Right forelimb (tissue), 1 donor: Measurements from ENCODE around the gene SPATA22.
A peak's percentile ranks its signal among the peaks of the same experiment; 100 is the strongest.
"Not testable (repeated sequence)": the region's sequence is repeated elsewhere in the genome, so short reads cannot be mapped to it uniquely, and the experiment has no call there.

Experiments
- DNase-seq: peaks from one replicate; pipeline ENCODE4 v3.0.0-alpha.2; 2018

SPATA22 gene

DNA sequence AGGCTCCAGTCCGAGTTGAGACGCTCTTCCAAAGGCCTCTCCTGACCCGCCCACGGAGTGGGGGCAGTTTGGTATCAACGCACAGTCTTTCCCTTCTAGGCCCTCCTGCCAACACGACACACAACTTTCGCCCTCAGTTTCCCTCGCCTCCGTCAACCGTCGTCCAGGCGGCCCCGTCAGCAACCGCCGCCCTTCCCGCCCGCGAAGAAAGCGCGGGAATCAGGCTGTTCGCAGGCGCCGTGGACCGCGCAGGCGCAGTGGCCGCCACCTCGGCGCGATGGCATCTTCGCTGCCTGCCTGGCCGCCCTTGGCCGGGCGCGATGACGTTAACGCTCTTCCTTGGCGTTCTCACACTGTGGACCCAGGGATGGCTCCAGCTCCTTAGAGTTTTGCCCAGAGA, at the start of gene SPATA22:
Gene SPATA22 (minus strand): TSS at position 221 of the 400 bp plus-strand sequence. CDS start 2,494 bp downstream, outside the sequence.
- DNase-seq = no peak

GRCh38 chr17:3519472-3519871, 47.9 kb upstream of the SPATA22 start:
- not testable (repeated sequence) for DNase-seq

- DNase-seq = no peak
Measured at GRCh38 chr17:3514873-3515272, 43.3 kb upstream of the SPATA22 start.

- DNase-seq = not testable (repeated sequence)
Measured at GRCh38 chr17:3514167-3514566, 42.5 kb upstream of the SPATA22 start.

DNA sequence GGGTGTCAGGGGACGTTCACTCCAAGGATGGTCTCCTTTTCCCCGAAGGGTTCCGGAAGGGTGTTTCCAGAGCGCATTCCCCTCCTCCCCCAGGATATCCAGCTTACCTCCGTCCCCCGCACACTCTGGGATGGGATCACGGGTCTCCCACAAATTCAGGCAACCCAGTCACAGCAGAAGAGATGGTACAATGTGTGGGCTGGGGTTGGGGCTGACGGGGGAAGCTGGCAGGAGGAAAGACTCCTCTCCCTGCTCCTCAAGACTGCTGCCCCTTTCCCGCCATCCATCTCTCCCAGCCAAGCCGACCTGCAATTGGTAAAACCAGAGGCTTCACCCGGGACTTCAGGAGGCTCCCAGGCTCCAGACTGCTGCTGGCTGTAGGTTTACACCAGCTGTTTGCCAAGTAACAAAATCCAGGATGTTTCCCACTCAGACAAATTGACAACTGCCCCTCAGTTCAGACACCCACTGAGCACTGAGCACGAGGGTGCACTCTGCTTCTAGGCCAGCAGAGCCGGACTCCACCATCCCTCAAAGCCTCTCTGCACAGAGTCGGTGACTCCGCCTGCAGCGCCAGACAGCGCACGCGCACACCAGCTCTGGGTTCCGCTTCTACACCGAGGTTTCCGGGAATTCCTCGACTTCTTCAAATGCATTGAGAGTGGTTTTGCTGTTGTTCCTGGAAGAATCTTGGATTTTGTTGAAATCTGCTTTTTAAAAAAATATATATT, 41.9 kb upstream of the SPATA22 start:
- no peak for DNase-seq

DNA sequence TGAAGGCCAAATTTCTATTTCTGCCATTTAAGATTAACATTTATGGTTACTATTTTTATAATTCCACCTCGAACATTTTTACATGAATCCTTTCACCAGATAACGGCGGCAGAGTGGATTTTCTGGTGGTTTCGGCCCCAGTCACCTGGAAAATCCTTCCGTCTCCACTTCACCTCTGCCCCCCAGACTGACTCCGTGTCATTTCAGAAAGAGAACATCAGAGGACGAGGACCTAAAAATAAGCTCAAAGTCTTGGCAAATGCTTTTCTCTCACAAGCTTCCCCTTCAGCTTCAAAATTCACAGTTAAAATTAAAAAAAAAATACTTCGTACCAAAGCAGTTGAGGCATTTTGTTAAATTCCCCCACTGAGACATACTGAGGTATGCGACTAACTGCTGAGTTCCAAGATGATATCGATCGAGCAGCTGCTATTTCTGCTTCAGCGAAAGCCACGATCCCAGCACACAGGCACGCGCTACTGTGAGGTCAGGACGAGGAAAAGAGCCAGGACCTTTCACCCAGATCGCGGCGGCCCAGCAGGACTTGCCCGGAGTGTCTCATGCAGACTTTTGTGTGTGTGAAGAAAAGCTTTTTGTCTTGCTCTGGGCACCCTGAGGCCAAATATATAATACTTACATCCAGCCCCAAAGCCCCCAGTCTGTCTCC, 41.0 kb upstream of the SPATA22 start:
- peak; percentile 86 for DNase-seq

DNA sequence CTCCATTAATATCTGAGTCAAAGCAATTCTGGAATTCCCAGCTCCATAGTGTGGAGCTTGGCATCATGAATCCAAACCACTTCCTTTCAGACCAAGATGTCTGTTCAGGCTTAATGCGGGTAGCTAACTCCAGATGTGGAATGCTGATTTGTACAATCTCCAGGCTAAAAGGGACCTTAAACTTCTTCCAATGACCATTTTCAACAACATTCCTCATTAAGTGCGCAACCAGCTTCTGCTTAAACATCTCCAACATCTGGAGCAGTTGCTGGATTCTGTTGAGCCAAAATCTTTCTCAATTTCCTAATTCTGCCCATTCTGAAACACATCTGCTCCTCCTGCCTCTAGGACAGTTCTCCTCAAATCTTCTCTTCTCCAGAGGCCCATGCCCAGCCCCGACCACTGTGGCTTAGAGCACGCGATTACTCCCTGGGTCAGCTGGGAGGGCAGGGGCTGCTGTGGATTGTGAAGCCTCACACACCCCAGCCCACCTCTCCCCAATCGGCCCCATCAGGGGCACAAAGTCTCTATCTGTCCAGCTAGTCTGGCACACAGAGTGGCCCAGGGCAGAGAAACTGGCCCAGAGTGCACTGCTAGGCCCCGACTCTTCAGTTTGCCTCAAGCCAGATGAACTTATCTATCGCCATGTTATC, 40.4 kb upstream of the SPATA22 start:
- no peak for DNase-seq

GRCh38 chr17:3510090-3510489, 38.5 kb upstream of the SPATA22 start:
- no peak for DNase-seq

GRCh38 chr17:3507869-3508268, 36.2 kb upstream of the SPATA22 start:
- no peak for DNase-seq

DNA sequence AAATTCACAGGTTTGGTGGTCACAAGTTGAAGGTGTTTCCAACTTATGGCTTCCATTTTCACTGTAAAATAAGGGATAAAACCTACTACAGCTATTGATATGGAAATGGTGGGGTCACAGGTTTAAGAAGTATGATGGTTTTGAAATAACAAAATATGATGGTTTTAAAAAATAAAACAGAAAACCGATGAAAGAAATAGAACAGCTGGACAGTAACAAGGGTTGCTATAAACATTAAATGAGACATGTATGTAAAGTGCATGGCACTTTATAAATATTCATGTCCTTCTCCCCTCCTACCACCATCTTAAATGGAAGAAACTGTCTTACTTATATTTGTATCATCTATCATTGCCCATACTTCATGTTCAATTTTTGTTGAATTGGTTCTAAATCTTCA, 35.5 kb upstream of the SPATA22 start:
- DNase-seq = no peak

DNA sequence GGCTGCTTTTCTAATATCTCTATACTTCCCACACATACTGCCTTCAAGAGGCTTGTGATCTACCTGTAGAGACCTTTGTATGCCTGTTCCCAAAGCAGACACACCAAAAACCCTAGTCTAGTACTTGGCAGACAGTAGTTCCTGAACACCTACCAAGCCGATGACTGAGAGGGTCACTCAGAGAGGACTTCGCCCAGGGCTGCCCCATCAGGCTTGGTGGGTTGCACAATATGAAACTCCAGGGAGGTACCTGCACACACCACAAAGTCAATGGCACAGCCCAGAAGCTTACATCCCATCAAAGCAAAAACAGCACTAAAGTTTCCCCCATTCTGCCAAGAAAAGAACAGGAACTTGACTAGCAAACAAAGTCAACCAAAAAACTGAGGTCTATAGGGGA, 34.4 kb upstream of the SPATA22 start:
- DNase-seq = no peak

- no peak for DNase-seq
Measured at GRCh38 chr17:3505008-3505407, 33.4 kb upstream of the SPATA22 start.

GRCh38 chr17:3503285-3503684, 31.7 kb upstream of the SPATA22 start:
- DNase-seq = no peak

- DNase-seq = no peak
Measured at GRCh38 chr17:3502466-3502865, 30.8 kb upstream of the SPATA22 start.

DNA sequence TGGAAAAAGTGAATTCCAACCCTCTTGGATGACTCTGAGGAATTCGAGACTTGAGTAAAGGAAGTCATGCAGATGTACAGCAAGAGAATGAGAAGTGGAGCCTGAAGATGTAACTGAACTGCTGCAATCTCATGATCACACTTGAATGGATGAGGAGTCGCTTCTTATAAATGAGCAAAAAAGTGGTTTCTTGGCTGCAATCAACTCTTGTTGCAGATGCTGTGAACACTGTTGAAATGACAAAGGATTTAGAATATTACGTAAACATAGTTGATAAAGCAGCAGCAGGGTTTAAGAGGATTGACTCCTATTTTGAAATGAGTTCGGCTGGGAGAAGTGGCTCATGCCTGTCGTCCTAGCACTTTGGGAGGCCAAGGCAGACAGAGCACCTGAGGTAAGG, 29.7 kb upstream of the SPATA22 start:
- no peak for DNase-seq

DNA sequence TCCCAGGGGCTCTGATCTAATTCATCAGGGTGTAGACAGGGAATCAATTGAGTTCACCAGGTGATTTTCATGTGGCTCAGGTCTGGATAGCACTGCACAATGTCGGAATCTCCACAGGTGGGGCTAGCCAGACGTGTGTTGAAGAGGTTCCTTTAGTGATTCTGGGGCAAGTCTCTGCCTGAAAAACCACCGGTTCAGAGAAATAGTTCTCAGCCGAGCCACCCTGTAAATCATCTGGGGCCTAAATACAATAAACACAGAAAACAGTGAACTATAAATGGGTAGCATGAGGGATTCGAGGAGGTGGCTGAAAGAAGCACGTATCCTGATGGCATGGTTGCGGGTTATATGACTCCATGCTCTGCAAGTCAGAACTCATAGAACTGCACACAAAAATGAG, 25.5 kb upstream of the SPATA22 start:
- no peak for DNase-seq

DNA sequence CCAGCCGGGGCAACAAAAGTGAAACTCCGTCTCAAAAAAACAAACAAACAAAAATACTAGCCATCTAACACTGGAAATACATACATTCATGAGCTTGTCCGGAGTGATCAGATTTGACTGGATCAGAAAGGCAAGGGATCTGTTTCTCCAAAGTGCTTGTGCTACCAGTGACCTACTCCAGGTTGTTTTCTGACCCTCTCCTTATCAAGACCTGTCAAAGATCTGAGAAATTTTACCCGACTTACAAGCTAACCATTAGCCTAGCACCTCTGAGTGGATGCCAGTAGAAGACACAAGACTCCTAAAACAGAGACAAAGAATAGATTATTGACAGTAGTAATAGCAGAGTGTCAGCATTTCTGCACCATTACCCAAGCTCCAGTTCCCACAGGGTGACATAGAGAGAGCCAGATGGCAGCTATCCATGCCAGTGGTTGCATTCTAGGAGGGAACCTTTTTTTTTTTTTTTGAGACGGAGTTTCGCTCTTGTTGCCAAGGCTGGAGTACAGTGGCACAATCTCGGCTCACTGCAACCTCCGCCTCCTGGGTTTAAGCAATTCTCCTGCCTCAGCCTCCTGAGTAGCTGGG, 14.0 kb upstream of the SPATA22 start:
- no peak for DNase-seq

DNA sequence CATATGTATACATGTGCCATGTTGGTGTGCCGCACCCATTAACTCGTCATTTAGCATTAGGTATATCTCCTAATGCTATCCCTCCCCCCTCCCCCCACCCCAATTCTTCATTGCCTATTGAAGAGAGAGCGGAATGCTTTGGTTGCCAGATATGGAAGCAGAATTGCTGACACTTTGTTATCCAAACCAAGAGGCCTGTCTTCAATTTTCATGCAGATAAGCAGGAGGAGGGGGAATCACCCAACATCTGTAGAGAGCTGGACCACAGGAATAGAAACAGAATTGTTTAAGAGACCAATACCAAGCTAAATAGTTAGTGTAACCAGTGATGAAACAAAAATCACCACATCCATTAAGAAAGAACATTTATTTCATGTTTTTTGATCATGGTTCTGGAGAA, 11.2 kb upstream of the SPATA22 start:
- DNase-seq = no peak

DNA sequence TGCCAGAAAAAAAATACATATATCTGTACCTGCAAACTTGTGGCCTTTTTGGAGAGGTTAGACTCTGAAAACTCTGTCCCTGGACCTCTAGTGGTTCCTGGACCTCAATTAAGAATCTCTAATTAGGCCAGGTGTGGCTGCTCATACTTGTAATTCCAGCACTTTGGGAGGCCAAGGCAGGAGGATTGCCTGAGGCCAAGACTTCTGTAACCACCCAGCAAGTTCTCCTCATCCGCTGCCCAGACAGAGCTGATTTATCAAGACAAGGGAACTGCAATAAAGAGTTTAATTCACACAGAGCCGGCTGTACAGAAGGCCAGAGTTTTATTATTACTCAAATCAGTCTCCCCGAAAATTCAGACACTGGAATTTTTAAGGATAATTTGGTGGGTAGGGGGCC, 8.4 kb upstream of the SPATA22 start:
- no peak for DNase-seq

GRCh38 chr17:3475812-3476610, 4.4 kb upstream of the SPATA22 start, which contains the start of gene ASPA:
Gene ASPA (plus strand): TSS chr17:3475997. CDS start chr17:3476160, 163 bp downstream.
- no peak for DNase-seq

DNA sequence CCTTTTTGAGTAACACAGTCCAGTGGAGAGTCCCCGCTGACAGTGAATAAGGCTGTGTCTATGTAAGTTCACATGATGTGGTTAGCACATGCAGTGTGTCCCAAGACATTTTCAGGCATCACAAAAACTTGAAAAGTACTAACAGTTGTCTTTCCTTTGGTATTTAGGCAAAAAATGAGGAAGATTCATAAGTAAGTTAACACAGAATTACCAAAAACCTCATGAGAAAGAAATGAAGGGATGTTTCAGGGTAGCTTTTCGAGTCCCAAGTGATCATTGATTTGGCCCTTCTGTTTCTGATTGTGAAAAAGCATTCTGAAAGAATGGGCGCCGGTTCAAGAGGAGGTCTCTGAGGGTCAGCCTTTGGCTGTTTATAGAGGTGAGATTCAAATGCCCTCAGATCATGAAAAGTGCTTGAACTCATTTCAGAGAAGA, 3.6 kb upstream of the SPATA22 start:
- no peak for DNase-seq

- DNase-seq = no peak
Measured at GRCh38 chr17:3474212-3474611, 2.6 kb upstream of the SPATA22 start.

DNA sequence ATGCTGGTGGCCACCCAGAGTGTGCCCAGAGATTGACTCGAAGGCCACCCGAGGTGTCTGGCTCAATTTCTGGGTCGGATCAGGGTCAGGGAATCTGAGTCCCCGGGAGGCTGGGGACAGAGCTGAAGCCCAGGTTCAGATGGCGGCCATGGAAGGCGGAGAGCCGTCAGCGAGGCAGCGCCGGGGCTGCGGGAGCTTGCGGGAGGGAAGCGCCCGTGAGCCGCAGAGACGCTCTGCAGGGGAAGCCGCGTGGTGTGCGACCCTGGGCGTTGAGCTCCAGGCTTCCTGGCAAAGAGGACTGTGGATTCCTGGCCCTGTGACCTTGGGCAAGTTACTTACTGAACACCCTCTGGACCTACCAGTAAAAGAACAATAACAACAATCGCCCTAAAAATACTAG, 518 bp upstream of the SPATA22 start:
- DNase-seq = no peak
